ENCODE results near the gene KRAS. TPM values are rescaled to one million over a fixed set of nuclear protein-coding genes. Genes with fewer than 3 reads are reported as not detected.

The KRAS gene
- total and polyA plus RNA-seq, 2 of the 4 experiments (the other 2 are of a cell fraction): 9.3 to 10.7 TPM

- H3K36me3 ChIP-seq (ENCODE audit: control insufficient read depth, insufficient read depth, low read length): no peaks in the 10 kb centered on the region
- no TSS peak for BruUV-seq (replicated peaks)
- H3K4me1 ChIP-seq (ENCODE audit: control insufficient read depth, insufficient read depth, low read length): no peaks in the 10 kb centered on the region
- no peak overlapping the region for H2AK5ac ChIP-seq (ENCODE audit: low read depth, low read length)
- no peaks in the 10 kb centered on the region for H3K9me3 ChIP-seq (ENCODE audit: control insufficient read depth, insufficient read depth, low read length)
- in situ Hi-C loops (cut with MboI; ENCODE audit: low sequenced_read_pairs) (no loop called here), intact Hi-C loops (cut with micrococcal nuclease) (no loop called here), dilution Hi-C loops (cut with HindIII; ENCODE audit: low sequenced_read_pairs, unreplicated experiment) (no loop called here)
- no CpG with 5 or more reads among the region's 6 CpGs for WGBS, 2 experiments (ENCODE audit: extremely low coverage in 2 of 2, insufficient read length in 1 of 2)
- ATAC-seq (ENCODE audit: low read depth): no peak
- H3K27me3 ChIP-seq (ENCODE audit: control insufficient read depth, insufficient read depth, low read length): no peaks in the 10 kb centered on the region
- no peak overlapping the region for H3K4me3 ChIP-seq (ENCODE audit: insufficient read depth, low read depth, low read length)
- no peak overlapping the region for H2AFZ ChIP-seq (replicated peaks; ENCODE audit: low read length, poor library complexity)
- TF ChIP-seq CEBPB (IDR thresholded peaks at IDR 0.05; ENCODE audit: low read depth, low read length): peak; percentile 52
- TF ChIP-seq RAD21 (IDR thresholded peaks at IDR 0.05; ENCODE audit: low read length): no peak
- ChIA-PET POLR2A (ENCODE audit: unreplicated experiment) (no interaction called here), CTCF (no interaction called here)
- H3K9me1 ChIP-seq (ENCODE audit: insufficient read depth, low read length): no peaks in the 10 kb centered on the region
- no peak for DNase-seq
- no peak overlapping the region for H2BK20ac ChIP-seq (ENCODE audit: low read depth, low read length)
- H3K79me1 ChIP-seq (ENCODE audit: low read depth in 1 of 2, low read length in 2 of 2): no peaks in the 10 kb centered on the region
- H4K20me1 ChIP-seq (ENCODE audit: insufficient read depth, low read length): no peaks in the 10 kb centered on the region
- no peak overlapping the region for H4K8ac ChIP-seq (ENCODE audit: low read depth in 2 of 2, low read length in 2 of 2)
- H3K14ac ChIP-seq (replicated peaks; ENCODE audit: low read depth, low read length): no peak overlapping the region
- H3K18ac ChIP-seq (ENCODE audit: low read depth, low read length): no peak overlapping the region
- H3K4ac ChIP-seq (ENCODE audit: low read depth, low read length): no peak overlapping the region
- H4K5ac ChIP-seq (ENCODE audit: low read depth, low read length): no peak overlapping the region
- no peak overlapping the region for H2BK15ac ChIP-seq (ENCODE audit: low read depth, low read length)
- H3K4me2 ChIP-seq (ENCODE audit: low read depth, low read length): no peak overlapping the region
- no peak overlapping the region for H2BK5ac ChIP-seq (ENCODE audit: low read depth, low read length, poor library complexity, severe bottlenecking)
- H2AK9ac ChIP-seq (replicated peaks; ENCODE audit: low read depth, low read length, poor library complexity): no peak overlapping the region
- H3K27ac ChIP-seq (ENCODE audit: insufficient read depth, low read length): no peak overlapping the region
- no peak overlapping the region for H3K56ac ChIP-seq (ENCODE audit: extremely low read depth, insufficient read depth, low read length)
- H3K9ac ChIP-seq (ENCODE audit: low read depth, low read length): no peak overlapping the region
- no peak overlapping the region for H3K23ac ChIP-seq (ENCODE audit: low read depth, low read length)
- H4K91ac ChIP-seq (ENCODE audit: insufficient read depth, low read depth, low read length): no peak overlapping the region
- no peak overlapping the region for H2BK120ac ChIP-seq (ENCODE audit: low read depth, low read length)
These were observed 87.9 kb downstream of the KRAS start for GRCh38 chr12:25162866-25163265.
